ENCODE measurements around the gene POMT1.
"Not testable (repeated sequence)": the region's sequence is repeated elsewhere in the genome, so short reads cannot be mapped to it uniquely, and the experiment has no call there.

The POMT1 gene

GRCh38 chr9:131499254-131499767 is 3.4 kb upstream of the POMT1 start:
- DNase-seq (ENCODE audit: low read depth) = no peak

GRCh38 chr9:131500377-131500776 is 2.3 kb upstream of the POMT1 start:
- DNase-seq (ENCODE audit: low read depth) = no peak

- no peak for DNase-seq (ENCODE audit: low read depth)
Observed at GRCh38 chr9:131500939-131501541, 1.7 kb upstream of the POMT1 start.

- no peak for DNase-seq (ENCODE audit: low read depth)
Observed at GRCh38 chr9:131503626-131504465, 1.1 kb downstream of the POMT1 start.

- DNase-seq (ENCODE audit: low read depth) = no peak
Observed at GRCh38 chr9:131505012-131505411, 2.3 kb downstream of the POMT1 start.

GRCh38 chr9:131511416-131511815 is 8.7 kb downstream of the POMT1 start:
- DNase-seq (ENCODE audit: low read depth) = no peak

GRCh38 chr9:131511880-131512279 is 9.2 kb downstream of the POMT1 start:
- no peak for DNase-seq (ENCODE audit: low read depth)

- DNase-seq (ENCODE audit: low read depth) = no peak
Observed at GRCh38 chr9:131513177-131513576, 10.5 kb downstream of the POMT1 start.

- not testable (repeated sequence) for DNase-seq (ENCODE audit: low read depth)
Observed at GRCh38 chr9:131515559-131516031, 12.9 kb downstream of the POMT1 start.

- DNase-seq (ENCODE audit: low read depth) = no peak
Observed at GRCh38 chr9:131516100-131516499, 13.4 kb downstream of the POMT1 start.

GRCh38 chr9:131516930-131517329 is 14.2 kb downstream of the POMT1 start:
- DNase-seq (ENCODE audit: low read depth) = no peak

- no peak for DNase-seq (ENCODE audit: low read depth)
Observed at GRCh38 chr9:131517761-131518190, 15.1 kb downstream of the POMT1 start.

- DNase-seq (ENCODE audit: low read depth) = no peak
Observed at GRCh38 chr9:131518553-131518952, 15.8 kb downstream of the POMT1 start.

GRCh38 chr9:131520503-131520902 is 17.8 kb downstream of the POMT1 start:
- DNase-seq (ENCODE audit: low read depth) = no peak

- no peak for DNase-seq (ENCODE audit: low read depth)
Observed at GRCh38 chr9:131521203-131521602, 18.5 kb downstream of the POMT1 start.

GRCh38 chr9:131521822-131522221 is 19.1 kb downstream of the POMT1 start:
- DNase-seq (ENCODE audit: low read depth) = no peak

- no peak for DNase-seq (ENCODE audit: low read depth)
Observed at GRCh38 chr9:131522257-131523085, 19.8 kb downstream of the POMT1 start.

GRCh38 chr9:131523086-131523388 is 20.3 kb downstream of the POMT1 start:
- no peak for DNase-seq (ENCODE audit: low read depth)

- DNase-seq (ENCODE audit: low read depth) = no peak
Observed at GRCh38 chr9:131523451-131524435, 21.0 kb downstream of the POMT1 start.

GRCh38 chr9:131524665-131525315 is 22.1 kb downstream of the POMT1 start:
- no peak for DNase-seq (ENCODE audit: low read depth)
